Spleen (tissue), 7 donors: ENCODE results near the gene ADCK2.

Experiments
- POLR2A ChIP-seq, 3 donors: fragments of 450-650 bp; IDR thresholded peaks; one replicate each; pipeline ENCODE4 v1.5.1; 2017; ENCODE audit warnings: antibody characterized with exemption in 3 of 3, mild to moderate bottlenecking in 1 of 3
- POLR2AphosphoS5 ChIP-seq, 3 donors: sonication (generic); formaldehyde crosslinking; IDR thresholded peaks; one replicate each; pipeline ENCODE4 v1.5.1; 2017; ENCODE audit warnings: antibody characterized with exemption in 3 of 3
- TF ChIP-seq, protein P1 (sequence below), 11 experiments: fragments of 200-600 bp in 7 of 11; fragments of 450-650 bp in 4 of 11; sonication (generic) in 4 of 11; IDR thresholded peaks in 8 of 11; conservative IDR thresholded peaks in 3 of 11; 1 replicate in 7 of 11; 2 replicates in 4 of 11; pipeline versions ENCODE4 v1.4.0 to v1.8.0; 2016 to 2021; ENCODE audit warnings: antibody characterized with exemption in 11 of 11, inconsistent platforms in 4 of 11, mild to moderate bottlenecking in 1 of 11
- donor health status: DM: no; HTN: no; CAD: no; lungs with moderate emphysema.
- donor health status: DM: no; HTN: no; CAD: no.
- donor health status: DM: no; HTN: no; CAD: no.

DNA sequence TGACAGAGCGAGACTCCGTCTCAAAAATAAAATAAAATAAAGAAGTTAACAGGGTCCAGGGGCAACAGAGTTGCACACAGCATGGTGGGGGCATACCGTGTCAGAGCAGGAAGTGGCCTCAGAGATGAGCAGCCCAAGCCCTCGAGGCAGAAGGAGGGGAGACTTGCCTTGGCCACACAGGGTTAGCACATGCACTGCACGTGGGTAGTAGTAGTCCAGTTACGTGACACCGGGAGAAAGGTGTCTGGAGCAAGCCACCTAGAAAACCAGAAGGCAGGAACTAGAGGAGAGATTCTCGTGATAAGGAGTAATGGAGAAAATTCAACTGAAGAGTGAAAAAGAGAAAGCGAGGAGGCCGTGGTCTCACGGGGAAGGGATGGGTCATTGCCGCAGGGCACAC lies 22.4 kb upstream of the ADCK2 start:
- no peak for TF ChIP-seq POLR2A (IDR thresholded peaks at IDR 0.05)
- no peak for TF ChIP-seq POLR2AphosphoS5 (IDR thresholded peaks at IDR 0.05)
- TF ChIP-seq, protein P1, sequence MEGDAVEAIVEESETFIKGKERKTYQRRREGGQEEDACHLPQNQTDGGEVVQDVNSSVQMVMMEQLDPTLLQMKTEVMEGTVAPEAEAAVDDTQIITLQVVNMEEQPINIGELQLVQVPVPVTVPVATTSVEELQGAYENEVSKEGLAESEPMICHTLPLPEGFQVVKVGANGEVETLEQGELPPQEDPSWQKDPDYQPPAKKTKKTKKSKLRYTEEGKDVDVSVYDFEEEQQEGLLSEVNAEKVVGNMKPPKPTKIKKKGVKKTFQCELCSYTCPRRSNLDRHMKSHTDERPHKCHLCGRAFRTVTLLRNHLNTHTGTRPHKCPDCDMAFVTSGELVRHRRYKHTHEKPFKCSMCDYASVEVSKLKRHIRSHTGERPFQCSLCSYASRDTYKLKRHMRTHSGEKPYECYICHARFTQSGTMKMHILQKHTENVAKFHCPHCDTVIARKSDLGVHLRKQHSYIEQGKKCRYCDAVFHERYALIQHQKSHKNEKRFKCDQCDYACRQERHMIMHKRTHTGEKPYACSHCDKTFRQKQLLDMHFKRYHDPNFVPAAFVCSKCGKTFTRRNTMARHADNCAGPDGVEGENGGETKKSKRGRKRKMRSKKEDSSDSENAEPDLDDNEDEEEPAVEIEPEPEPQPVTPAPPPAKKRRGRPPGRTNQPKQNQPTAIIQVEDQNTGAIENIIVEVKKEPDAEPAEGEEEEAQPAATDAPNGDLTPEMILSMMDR (IDR thresholded peaks at IDR 0.05 in 8 of 11, conservative IDR thresholded peaks at IDR 0.05 in 3 of 11): no peak
